ENCODE results near the gene FAM184B.
"Not testable (repeated sequence)": the region's sequence is repeated elsewhere in the genome, so short reads cannot be mapped to it uniquely, and the experiment has no call there.

FAM184B gene

GRCh38 chr4:17664755-17665154 lies 116.7 kb downstream of the FAM184B start:
- no peak for TF ChIP-seq ZNF274 (IDR thresholded peaks at IDR 0.05; ENCODE audit: low read depth, low read length)
- H3K4me3 ChIP-seq (ENCODE audit: low read length), result no peak overlapping the region; the same call in 1 of the 2 replicates

DNA sequence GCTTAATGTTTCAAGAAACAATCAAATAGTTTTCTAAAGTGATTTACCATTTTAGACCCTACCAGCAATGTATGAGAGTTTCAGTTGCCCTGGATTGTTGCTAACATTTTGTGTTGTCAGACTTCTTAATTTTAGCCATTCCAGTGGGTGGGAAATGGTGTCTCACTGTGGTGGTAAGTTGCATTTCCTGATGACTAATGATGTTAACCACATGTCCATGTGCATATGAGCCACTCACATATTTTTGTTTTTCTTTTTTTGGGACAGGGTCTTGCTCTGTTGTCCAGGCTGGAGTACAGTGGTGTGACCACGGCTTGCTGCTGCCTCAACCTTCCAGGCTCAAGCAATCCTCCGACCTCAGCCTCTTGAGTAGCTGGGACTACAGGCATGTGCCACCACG lies 118.7 kb downstream of the FAM184B start:
- TF ChIP-seq ZNF274 (IDR thresholded peaks at IDR 0.05; ENCODE audit: low read depth, low read length), result no peak
- H3K4me3 ChIP-seq (ENCODE audit: low read length), result no peak overlapping the region

GRCh38 chr4:17659196-17659595 lies 122.2 kb downstream of the FAM184B start:
- not testable (repeated sequence) for H3K4me3 ChIP-seq (ENCODE audit: low read length)

DNA sequence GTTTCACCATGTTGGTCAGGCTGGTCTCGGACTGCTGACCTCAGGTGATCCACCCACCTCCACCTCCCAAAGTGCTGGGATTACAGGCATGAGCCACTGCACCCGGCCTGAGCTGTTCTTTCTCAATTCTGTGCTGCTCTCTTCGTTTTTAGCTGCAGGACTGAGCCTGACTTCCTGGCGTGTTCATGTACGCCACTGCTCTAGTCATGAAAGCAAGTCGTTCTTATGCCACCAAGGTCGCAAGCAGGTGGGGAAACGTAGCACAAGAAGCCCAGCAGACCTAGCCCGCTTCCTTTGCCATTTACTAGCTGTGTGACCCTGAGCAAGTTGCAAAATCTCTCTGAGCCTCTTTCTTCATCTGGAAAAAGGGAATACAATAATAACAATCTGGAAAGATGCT lies 123.6 kb downstream of the FAM184B start:
- H3K4me3 ChIP-seq (ENCODE audit: low read length), result no peak overlapping the region
- TF ChIP-seq ZNF274 (IDR thresholded peaks at IDR 0.05; ENCODE audit: low read depth, low read length), result no peak

GRCh38 chr4:17657090-17657489 lies 124.3 kb downstream of the FAM184B start:
- TF ChIP-seq ZNF274 (IDR thresholded peaks at IDR 0.05; ENCODE audit: low read depth, low read length), result no peak
- H3K4me3 ChIP-seq (ENCODE audit: low read length), result no peak overlapping the region

GRCh38 chr4:17654701-17655100 lies 126.7 kb downstream of the FAM184B start:
- H3K4me3 ChIP-seq (ENCODE audit: low read length), result no peak overlapping the region
- TF ChIP-seq ZNF274 (IDR thresholded peaks at IDR 0.05; ENCODE audit: low read depth, low read length), result no peak

- no peak overlapping the region for H3K4me3 ChIP-seq (ENCODE audit: low read length)
- TF ChIP-seq ZNF274 (IDR thresholded peaks at IDR 0.05; ENCODE audit: low read depth, low read length), result no peak
Measured at GRCh38 chr4:17650406-17650805, 131.0 kb downstream of the FAM184B start.

- H3K4me3 ChIP-seq (ENCODE audit: low read length), result no peak overlapping the region
- TF ChIP-seq ZNF274 (IDR thresholded peaks at IDR 0.05; ENCODE audit: low read depth, low read length), result no peak
Measured at GRCh38 chr4:17647927-17648326, 133.5 kb downstream of the FAM184B start.

- H3K4me3 ChIP-seq (ENCODE audit: low read length), result no peak overlapping the region
- TF ChIP-seq ZNF274 (IDR thresholded peaks at IDR 0.05; ENCODE audit: low read depth, low read length), result no peak
Measured at GRCh38 chr4:17647176-17647806, 134.1 kb downstream of the FAM184B start.

GRCh38 chr4:17646693-17647092 lies 134.7 kb downstream of the FAM184B start:
- TF ChIP-seq ZNF274 (IDR thresholded peaks at IDR 0.05; ENCODE audit: low read depth, low read length), result no peak

DNA sequence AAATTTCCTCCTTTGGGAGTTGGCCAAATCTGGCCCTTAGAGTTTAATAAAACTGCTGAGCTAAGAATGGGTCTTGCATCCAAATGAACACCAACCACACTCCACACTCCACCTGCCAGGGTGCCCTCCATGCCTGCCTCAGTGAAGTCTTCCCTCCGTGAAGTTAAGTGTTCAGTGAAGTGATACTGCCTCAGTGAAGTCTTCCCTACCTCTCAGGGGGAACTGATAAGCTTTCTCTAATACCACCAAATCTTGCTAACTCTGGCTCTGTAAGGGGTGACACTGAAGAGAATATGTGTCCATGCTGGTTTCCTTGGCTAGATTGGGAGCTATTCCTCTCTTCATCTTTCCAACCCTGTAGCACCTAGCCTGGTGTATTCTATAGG lies 139.0 kb downstream of the FAM184B start:
- H3K4me3 ChIP-seq (ENCODE audit: low read length), result no peak overlapping the region
- no peak for TF ChIP-seq ZNF274 (IDR thresholded peaks at IDR 0.05; ENCODE audit: low read depth, low read length)

More at GRCh38 chr4:17646693-17647092, 134.7 kb downstream of the FAM184B start:
- H3K4me3 ChIP-seq (ENCODE audit: low read length), result no peak overlapping the region

DNA sequence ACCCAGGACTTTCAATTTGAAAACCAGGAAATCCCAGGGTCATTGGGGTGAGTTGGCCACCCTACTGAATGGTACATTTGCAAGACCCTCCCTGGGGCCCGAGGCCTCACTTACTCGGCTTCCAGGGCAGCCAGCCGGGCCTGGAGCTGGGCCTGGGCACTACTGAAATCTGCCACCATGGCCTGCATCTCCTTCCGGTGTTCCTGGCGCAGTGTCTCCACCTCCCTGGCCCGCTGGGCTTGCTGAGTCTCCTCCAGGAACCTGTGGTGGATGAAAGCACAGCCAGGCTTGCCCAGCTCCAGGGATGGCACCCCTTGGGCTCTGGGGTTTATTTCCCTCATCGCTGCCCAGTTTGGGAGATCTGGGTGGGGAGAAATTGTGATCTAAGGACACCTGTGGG lies 142.3 kb downstream of the FAM184B start:
- H3K4me3 ChIP-seq (ENCODE audit: low read length), result no peak overlapping the region
- TF ChIP-seq ZNF274 (IDR thresholded peaks at IDR 0.05; ENCODE audit: low read depth, low read length), result no peak

DNA sequence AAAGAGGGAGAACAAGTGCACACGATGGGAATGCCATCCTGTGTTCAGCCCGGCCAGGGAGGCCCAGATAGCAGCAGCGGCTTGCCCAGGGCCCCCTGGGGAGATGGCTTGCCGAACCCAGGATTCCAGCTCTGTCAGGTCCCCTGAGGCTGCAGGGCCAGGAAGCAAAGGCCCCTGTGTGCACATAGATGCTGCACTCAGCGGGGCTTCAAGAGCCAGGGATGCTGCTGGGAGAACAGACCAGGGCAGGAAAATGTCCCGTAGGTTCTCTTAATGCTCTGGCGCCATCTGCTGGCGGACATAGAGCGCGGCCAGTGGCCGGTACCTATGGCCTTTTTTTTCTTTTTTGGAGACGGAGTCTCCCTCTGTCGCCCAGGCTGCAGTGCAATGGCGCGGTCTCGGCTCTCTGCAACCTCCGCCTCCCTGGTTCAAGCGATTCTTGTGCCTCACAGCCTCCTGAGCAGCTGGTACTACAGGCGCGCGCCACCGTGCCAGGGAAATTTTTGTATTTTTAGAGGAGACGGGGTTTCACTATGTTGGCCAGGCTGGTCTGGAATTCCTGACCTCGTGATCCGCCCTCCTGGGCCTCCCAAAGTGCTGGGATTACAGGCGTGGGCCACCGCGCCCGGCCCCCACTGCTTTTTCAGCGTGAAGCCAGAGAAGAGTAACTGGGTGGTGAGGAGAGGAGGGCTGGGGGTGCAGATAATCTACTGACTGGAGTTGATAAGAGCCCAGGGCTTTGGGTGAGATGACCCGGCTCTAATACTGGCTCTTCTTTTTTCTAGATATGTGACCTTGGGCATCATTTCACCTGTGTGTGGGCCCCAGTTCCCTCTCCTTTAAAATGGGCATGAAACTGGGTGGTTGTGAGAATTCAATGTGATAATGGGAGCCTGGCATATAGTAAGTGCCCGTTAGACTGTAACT lies 144.5 kb downstream of the FAM184B start:
- H3K4me3 ChIP-seq (ENCODE audit: low read length), result no peak overlapping the region
- TF ChIP-seq ZNF274 (IDR thresholded peaks at IDR 0.05; ENCODE audit: low read depth, low read length), result no peak

DNA sequence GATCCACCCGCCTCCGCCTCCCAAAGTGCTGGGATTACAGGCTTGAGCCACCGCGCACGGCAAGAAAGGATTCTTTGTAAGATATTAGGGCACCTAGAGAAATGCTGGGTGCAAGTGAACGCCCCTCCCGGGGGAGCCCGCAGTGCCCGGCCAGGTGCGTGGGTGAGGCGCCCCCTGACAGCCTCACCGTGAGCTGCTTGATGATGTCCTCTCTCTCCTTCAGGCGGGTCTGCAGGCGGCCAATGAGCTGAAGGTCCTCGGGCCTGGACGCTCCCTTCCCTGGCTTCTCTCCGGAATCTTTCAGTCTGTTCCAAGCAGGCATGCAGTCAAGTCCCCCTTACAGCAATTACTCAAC lies 145.1 kb downstream of the FAM184B start:
- no peak for TF ChIP-seq ZNF274 (IDR thresholded peaks at IDR 0.05; ENCODE audit: low read depth, low read length)
- H3K4me3 ChIP-seq (ENCODE audit: low read length), result no peak overlapping the region

DNA sequence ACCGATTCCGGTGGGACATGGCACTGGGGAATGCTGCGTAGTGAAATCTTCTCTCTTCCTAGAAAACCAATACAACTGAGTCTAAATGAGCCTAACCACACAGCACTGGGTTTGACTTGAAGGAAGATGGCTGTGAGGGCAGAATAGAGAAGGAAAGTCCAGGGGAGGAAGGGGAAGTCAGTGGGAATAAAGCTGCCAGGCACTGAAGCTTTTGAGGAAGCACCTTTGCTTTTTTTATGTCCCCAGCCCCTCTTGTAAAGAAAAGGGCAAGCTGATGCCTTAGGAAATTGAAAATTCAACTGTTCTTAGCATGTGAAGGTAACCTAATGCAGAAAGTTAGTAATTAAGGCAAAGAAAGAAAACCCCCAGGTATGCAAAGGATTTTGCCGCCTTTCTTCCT lies 146.4 kb downstream of the FAM184B start:
- H3K4me3 ChIP-seq (ENCODE audit: low read length), result no peak overlapping the region
- no peak for TF ChIP-seq ZNF274 (IDR thresholded peaks at IDR 0.05; ENCODE audit: low read depth, low read length)
